ENCODE data around the gene ABCG8. TPM values are rescaled to one million over a fixed set of nuclear protein-coding genes. Genes with fewer than 3 reads are reported as not detected.

ABCG8 gene
- total and polyA plus RNA-seq, 9 of the 15 experiments (the other 6 are each of a cell fraction or from before 2014, with no cell fraction given), result not detected

GRCh38 chr2:43792653-43793052, 46.1 kb upstream of the ABCG8 start:
- in situ Hi-C loops (cut with MboI), result no loop called here
- Histone ChIP-seq H3K9me1 (ENCODE audit: control insufficient read depth, insufficient read depth, low read length) (no peaks in the 10 kb centered on the region), H3K36me3 (ENCODE audit: control insufficient read depth, insufficient read depth, low read length) (no peaks in the 10 kb centered on the region; the same call in 2 of the 3 replicates), H3K4me1 (replicated peaks in 1 of 2; ENCODE audit: control insufficient read depth in 2 of 2, insufficient read depth in 2 of 2, low read length in 2 of 2) (no peaks in the 10 kb centered on the region), H3K4me3 (no peak overlapping the region), H3K27ac (ENCODE audit: extremely low read depth, low read depth, low read length) (no peak overlapping the region), H3K4me2 (ENCODE audit: insufficient read depth, low read length) (no peak overlapping the region), H2AFZ (ENCODE audit: low read depth, low read length) (no peak overlapping the region), H3K9me3 (replicated peaks; ENCODE audit: control insufficient read depth, insufficient read depth, low read depth, low read length) (no peaks in the 10 kb centered on the region), H3K79me2 (ENCODE audit: control insufficient read depth, insufficient read depth, low read length) (no peaks in the 10 kb centered on the region), H3K27me3 (ENCODE audit: control insufficient read depth in 2 of 2, insufficient read depth in 2 of 2, low read length in 2 of 2) (no peaks in the 10 kb centered on the region), H4K20me1 (replicated peaks; ENCODE audit: control insufficient read depth, insufficient read depth, low read length) (no peaks in the 10 kb centered on the region), H3K9ac (ENCODE audit: insufficient read depth in 1 of 2, low read depth in 2 of 2, low read length in 2 of 2) (no peak overlapping the region)
- 67% methylated on average over 3 of the region's 3 CpGs for WGBS (ENCODE audit: insufficient coverage, low coverage, missing lambda C conversion rate)
- ATAC-seq (no peak), FAIRE-seq (peak; percentile 19), DNase-seq (ENCODE audit: extremely low read depth in 1 of 4, low spot score in 3 of 4) (no peak)
- intact Hi-C loops (cut with micrococcal nuclease), result no loop called here
- CTCF ChIA-PET (ENCODE audit: low intra/inter-chr PET ratio), result no interaction called here
- BruUV-seq (replicated peaks), result no TSS peak
- TF ChIP-seq EHMT2 (IDR thresholded peaks at IDR 0.05), result no peak
- no peak for TF ChIP-seq HDAC6 (IDR thresholded peaks at IDR 0.05; ENCODE audit: low read depth, low read length)
- TF ChIP-seq DEAF1 (CRISPR knock-in tag; IDR thresholded peaks at IDR 0.05), result no peak
- TF ChIP-seq ERF (CRISPR knock-in tag; IDR thresholded peaks at IDR 0.05), result no peak
- no peak for TF ChIP-seq BRD4 (IDR thresholded peaks at IDR 0.05)
- no peak for TF ChIP-seq KHSRP (IDR thresholded peaks at IDR 0.05)
- no peak for TF ChIP-seq ZNF282 (CRISPR knock-in tag; IDR thresholded peaks at IDR 0.05)
- TF ChIP-seq NR1H2 (CRISPR knock-in tag; IDR thresholded peaks at IDR 0.05), result no peak
- TF ChIP-seq ZNF384 (IDR thresholded peaks at IDR 0.05; ENCODE audit: low read depth, low read length), result no peak
- no peak for TF ChIP-seq ZNF707 (CRISPR knock-in tag; conservative IDR thresholded peaks at IDR 0.05)
- TF ChIP-seq SREBF2 (CRISPR knock-in tag; IDR thresholded peaks at IDR 0.05), result no peak
- no peak for TF ChIP-seq ZNF583 (CRISPR knock-in tag; IDR thresholded peaks at IDR 0.05)
- no peak for TF ChIP-seq STAT5B (CRISPR knock-in tag; IDR thresholded peaks at IDR 0.05)
- no peak for TF ChIP-seq EP300 (IDR thresholded peaks at IDR 0.05; ENCODE audit: low read length)
- TF ChIP-seq STAT5A (IDR thresholded peaks at IDR 0.05; ENCODE audit: borderline replicate concordance, low read length), result no peak
- no peak for TF ChIP-seq CC2D1A (IDR thresholded peaks at IDR 0.05)
- POLR2A ChIA-PET, result no interaction called here

All from K562 (cell line).